ENCODE results near the gene SHROOM4. TPM values are rescaled to one million over a fixed set of nuclear protein-coding genes. Genes with fewer than 3 reads are reported as not detected.
A peak's percentile ranks its signal among the peaks of the same experiment; 100 is the strongest.

The SHROOM4 gene
- total RNA-seq, 1 experiment from 2014 or later: 7.1 TPM

DNA sequence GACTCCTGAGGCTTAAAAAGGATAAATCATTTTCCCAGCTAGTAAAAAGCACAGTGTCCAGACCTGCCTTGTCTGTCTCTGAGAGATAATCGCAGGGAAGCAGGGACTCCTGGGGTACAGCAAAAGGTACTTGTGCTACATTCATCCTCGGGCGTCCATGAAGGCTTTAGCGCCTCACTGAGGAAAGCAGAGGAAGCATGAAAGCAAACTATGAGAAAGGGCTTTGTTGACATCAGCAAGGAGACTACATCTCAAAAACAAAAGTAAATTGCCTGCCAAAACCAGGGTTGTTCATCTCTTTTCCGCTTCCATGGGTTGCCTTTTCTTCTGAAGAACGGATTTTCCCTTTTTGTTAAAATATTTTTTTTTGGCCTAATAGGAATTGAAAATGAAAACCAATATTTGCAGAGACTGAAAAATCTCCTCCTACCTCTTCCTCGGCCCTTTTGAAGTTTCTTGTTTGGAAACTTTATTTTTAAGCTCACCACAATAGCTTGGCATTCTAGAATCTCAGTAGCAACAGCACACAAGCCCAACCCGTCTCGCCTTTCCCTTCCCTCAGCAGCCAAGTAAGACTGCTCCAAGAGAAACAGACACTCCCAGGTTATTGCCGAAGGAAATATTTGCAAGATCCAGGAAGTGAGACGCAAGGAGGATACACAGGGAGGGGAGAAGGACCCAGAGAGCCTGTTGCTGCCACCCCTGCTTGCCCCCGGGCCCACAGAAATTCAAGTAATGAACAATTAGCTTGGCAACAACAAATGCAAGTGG is 195.0 kb downstream of the SHROOM4 start (continued):
- TF ChIP-seq, protein P1, sequence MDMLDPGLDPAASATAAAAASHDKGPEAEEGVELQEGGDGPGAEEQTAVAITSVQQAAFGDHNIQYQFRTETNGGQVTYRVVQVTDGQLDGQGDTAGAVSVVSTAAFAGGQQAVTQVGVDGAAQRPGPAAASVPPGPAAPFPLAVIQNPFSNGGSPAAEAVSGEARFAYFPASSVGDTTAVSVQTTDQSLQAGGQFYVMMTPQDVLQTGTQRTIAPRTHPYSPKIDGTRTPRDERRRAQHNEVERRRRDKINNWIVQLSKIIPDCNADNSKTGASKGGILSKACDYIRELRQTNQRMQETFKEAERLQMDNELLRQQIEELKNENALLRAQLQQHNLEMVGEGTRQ (CRISPR knock-in tag; IDR thresholded peaks at IDR 0.05): no peak
- TF ChIP-seq, protein P2, sequence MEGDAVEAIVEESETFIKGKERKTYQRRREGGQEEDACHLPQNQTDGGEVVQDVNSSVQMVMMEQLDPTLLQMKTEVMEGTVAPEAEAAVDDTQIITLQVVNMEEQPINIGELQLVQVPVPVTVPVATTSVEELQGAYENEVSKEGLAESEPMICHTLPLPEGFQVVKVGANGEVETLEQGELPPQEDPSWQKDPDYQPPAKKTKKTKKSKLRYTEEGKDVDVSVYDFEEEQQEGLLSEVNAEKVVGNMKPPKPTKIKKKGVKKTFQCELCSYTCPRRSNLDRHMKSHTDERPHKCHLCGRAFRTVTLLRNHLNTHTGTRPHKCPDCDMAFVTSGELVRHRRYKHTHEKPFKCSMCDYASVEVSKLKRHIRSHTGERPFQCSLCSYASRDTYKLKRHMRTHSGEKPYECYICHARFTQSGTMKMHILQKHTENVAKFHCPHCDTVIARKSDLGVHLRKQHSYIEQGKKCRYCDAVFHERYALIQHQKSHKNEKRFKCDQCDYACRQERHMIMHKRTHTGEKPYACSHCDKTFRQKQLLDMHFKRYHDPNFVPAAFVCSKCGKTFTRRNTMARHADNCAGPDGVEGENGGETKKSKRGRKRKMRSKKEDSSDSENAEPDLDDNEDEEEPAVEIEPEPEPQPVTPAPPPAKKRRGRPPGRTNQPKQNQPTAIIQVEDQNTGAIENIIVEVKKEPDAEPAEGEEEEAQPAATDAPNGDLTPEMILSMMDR (IDR thresholded peaks at IDR 0.05): no peak
- TF ChIP-seq ZBTB21 (CRISPR knock-in tag; IDR thresholded peaks at IDR 0.05; ENCODE audit: borderline replicate concordance): no peak

DNA sequence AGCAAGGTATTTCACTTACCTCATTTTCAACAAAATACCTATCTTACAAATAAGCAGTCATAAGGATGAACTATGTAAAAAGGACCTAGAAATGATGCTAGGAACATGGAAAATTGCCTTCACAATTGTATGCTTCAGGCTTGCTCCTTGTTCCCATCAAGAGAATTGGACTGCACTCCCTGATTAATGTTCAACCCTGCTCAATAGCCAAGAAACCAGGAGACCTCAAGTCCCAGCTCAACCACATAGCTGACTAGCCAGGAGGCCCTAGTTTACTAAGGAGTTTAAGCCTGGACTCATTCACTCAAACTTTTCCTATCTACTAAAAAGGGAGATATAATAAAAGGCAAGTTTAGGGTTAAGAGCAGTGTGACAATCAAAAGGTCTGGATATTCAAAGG is 196.8 kb downstream of the SHROOM4 start:
- no peak for ATAC-seq
- Mint-ChIP-seq H3K9me3 (no peaks in the 10 kb centered on the region), H3K4me3 (no peak overlapping the region), H3K27me3 (ENCODE audit: low read depth) (no peaks in the 10 kb centered on the region), H3K36me3 (no peaks in the 10 kb centered on the region), H3K4me1 (peaks cover 62% of the 10 kb centered on the region), H3K27ac (no peak overlapping the region)
- CTCF ChIA-PET: no interaction called here
- DNase-seq (ENCODE audit: low spot score): no peak
- POLR2A ChIA-PET: no interaction called here
- no peak for TF ChIP-seq JUN (CRISPR knock-in tag; IDR thresholded peaks at IDR 0.05)
- TF ChIP-seq KAT7 (CRISPR knock-in tag; IDR thresholded peaks at IDR 0.05; ENCODE audit: borderline replicate concordance): no peak
- no peak for TF ChIP-seq TEAD4 (CRISPR knock-in tag; IDR thresholded peaks at IDR 0.05)
- TF ChIP-seq ESRRA (CRISPR knock-in tag; IDR thresholded peaks at IDR 0.05; ENCODE audit: borderline replicate concordance): no peak
- no peak for TF ChIP-seq SMAD3 (CRISPR knock-in tag; IDR thresholded peaks at IDR 0.05; ENCODE audit: borderline replicate concordance)
- TF ChIP-seq ZNF416 (CRISPR knock-in tag; IDR thresholded peaks at IDR 0.05): no peak
- TF ChIP-seq GABPB1 (CRISPR knock-in tag; IDR thresholded peaks at IDR 0.05): no peak
- no peak for TF ChIP-seq ZNF121 (CRISPR knock-in tag; IDR thresholded peaks at IDR 0.05)
- TF ChIP-seq FOXK1 (CRISPR knock-in tag; IDR thresholded peaks at IDR 0.05): no peak
- TF ChIP-seq, protein P3, sequence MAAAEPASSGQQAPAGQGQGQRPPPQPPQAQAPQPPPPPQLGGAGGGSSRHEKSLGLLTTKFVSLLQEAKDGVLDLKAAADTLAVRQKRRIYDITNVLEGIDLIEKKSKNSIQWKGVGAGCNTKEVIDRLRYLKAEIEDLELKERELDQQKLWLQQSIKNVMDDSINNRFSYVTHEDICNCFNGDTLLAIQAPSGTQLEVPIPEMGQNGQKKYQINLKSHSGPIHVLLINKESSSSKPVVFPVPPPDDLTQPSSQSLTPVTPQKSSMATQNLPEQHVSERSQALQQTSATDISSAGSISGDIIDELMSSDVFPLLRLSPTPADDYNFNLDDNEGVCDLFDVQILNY (CRISPR knock-in tag; IDR thresholded peaks at IDR 0.05): no peak
- no peak for TF ChIP-seq TEAD1 (CRISPR knock-in tag; IDR thresholded peaks at IDR 0.05)
- no peak for TF ChIP-seq ZNF219 (CRISPR knock-in tag; IDR thresholded peaks at IDR 0.05; ENCODE audit: borderline replicate concordance)
- no peak for TF ChIP-seq FOXJ3 (CRISPR knock-in tag; IDR thresholded peaks at IDR 0.05; ENCODE audit: borderline replicate concordance)

DNA sequence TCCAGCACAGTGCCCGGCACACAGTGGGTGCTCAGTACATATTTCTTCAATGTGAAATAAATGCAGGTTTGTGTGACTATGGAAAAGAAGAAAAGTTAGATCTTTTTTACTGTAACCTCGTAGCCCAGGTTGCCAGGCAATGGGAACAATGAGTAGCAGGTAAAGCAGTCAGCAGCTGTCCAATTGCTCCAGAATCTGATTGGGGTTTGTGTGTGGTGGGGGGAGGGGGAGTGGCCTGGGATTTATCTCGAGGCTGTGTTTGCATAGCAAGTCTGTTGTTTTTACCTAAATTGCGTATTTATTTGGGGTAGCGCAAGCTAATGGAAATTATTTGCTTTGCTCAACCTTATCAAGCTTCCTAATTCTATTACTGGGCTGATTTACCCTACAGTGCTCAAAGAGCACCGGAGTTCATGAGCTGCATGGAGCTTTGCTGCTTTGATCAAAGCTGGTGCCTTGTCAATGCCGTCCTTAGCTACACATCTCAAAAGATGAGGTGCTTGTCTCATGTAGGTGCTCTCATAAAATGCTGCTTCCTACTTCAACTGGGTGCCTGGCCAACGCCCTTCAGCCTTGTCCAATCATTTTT is 198.3 kb downstream of the SHROOM4 start:
- Mint-ChIP-seq H3K36me3 (no peaks in the 10 kb centered on the region), H3K9me3 (no peaks in the 10 kb centered on the region), H3K4me3 (no peak overlapping the region), H3K4me1 (peaks cover 59% of the 10 kb centered on the region), H3K27me3 (ENCODE audit: low read depth) (no peaks in the 10 kb centered on the region), H3K27ac (peak overlapping the region; percentile 77)
- ChIA-PET CTCF (no interaction called here), POLR2A (no interaction called here)
- DNase-seq (ENCODE audit: low spot score) (no peak), ATAC-seq (no peak; the same call in 1 of the 2 replicates)
- TF ChIP-seq RELA (CRISPR knock-in tag; IDR thresholded peaks at IDR 0.05; ENCODE audit: borderline replicate concordance) (no peak), ZNF138 (CRISPR knock-in tag; conservative IDR thresholded peaks at IDR 0.05) (no peak), ZNF121 (CRISPR knock-in tag; IDR thresholded peaks at IDR 0.05) (no peak), ZNF416 (CRISPR knock-in tag; IDR thresholded peaks at IDR 0.05) (no peak), CBFB (CRISPR knock-in tag; IDR thresholded peaks at IDR 0.05; ENCODE audit: low read depth) (no peak), ETV6 (CRISPR knock-in tag; IDR thresholded peaks at IDR 0.05) (no peak), ZBTB21 (CRISPR knock-in tag; IDR thresholded peaks at IDR 0.05; ENCODE audit: borderline replicate concordance) (no peak)
- TF ChIP-seq, protein P4, sequence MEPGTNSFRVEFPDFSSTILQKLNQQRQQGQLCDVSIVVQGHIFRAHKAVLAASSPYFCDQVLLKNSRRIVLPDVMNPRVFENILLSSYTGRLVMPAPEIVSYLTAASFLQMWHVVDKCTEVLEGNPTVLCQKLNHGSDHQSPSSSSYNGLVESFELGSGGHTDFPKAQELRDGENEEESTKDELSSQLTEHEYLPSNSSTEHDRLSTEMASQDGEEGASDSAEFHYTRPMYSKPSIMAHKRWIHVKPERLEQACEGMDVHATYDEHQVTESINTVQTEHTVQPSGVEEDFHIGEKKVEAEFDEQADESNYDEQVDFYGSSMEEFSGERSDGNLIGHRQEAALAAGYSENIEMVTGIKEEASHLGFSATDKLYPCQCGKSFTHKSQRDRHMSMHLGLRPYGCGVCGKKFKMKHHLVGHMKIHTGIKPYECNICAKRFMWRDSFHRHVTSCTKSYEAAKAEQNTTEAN (CRISPR knock-in tag; IDR thresholded peaks at IDR 0.05): no peak
- TF ChIP-seq, protein P2 (IDR thresholded peaks at IDR 0.05): no peak
- TF ChIP-seq, protein P5, sequence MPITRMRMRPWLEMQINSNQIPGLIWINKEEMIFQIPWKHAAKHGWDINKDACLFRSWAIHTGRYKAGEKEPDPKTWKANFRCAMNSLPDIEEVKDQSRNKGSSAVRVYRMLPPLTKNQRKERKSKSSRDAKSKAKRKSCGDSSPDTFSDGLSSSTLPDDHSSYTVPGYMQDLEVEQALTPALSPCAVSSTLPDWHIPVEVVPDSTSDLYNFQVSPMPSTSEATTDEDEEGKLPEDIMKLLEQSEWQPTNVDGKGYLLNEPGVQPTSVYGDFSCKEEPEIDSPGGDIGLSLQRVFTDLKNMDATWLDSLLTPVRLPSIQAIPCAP (CRISPR knock-in tag; IDR thresholded peaks at IDR 0.05): no peak

All from WTC11 (cell line).